Measurements from ENCODE around the gene GDPD3.

GRCh38 chr16:30082545-30083090 lies 30.7 kb downstream of the GDPD3 start:
- TF ChIP-seq ZFP30 (CRISPR knock-in tag; IDR thresholded peaks at IDR 0.05) (no peak), PATZ1 (CRISPR knock-in tag; IDR thresholded peaks at IDR 0.05; ENCODE audit: borderline replicate concordance) (no peak), GLIS3 (CRISPR knock-in tag; IDR thresholded peaks at IDR 0.05) (no peak), ESRRG (CRISPR knock-in tag; IDR thresholded peaks at IDR 0.05) (no peak), OSR1 (CRISPR knock-in tag; IDR thresholded peaks at IDR 0.05) (no peak), ZFP3 (CRISPR knock-in tag; IDR thresholded peaks at IDR 0.05) (no peak), ARNTL (CRISPR knock-in tag; IDR thresholded peaks at IDR 0.05; ENCODE audit: borderline replicate concordance, low read depth) (no peak), ZNF70 (CRISPR knock-in tag; IDR thresholded peaks at IDR 0.05) (no peak), TCF4 (CRISPR knock-in tag; IDR thresholded peaks at IDR 0.05; ENCODE audit: borderline replicate concordance) (no peak), CSDC2 (CRISPR knock-in tag; IDR thresholded peaks at IDR 0.05) (no peak), ISL1 (CRISPR knock-in tag; IDR thresholded peaks at IDR 0.05) (no peak)

All from SK-N-SH treated with all-trans-retinoic acid at 6 μM for 48 hours (cell line).